Tibial nerve (tissue), 4 donors: ENCODE data around the gene FAM184A.

ENCODE experiments used
- EP300 ChIP-seq, 2 donors: sonication (generic); formaldehyde crosslinking; IDR thresholded peaks; one replicate each; pipeline ENCODE4 v1.6.1; 2017; ENCODE audit warnings: antibody characterized with exemption in 2 of 2, mild to moderate bottlenecking in 1 of 2
- POLR2A ChIP-seq, 2 donors: fragments of 450-650 bp; IDR thresholded peaks; one replicate each; pipeline ENCODE4 v1.6.1; 2017; ENCODE audit warnings: antibody characterized with exemption in 2 of 2, mild to moderate bottlenecking in 2 of 2, moderate library complexity in 2 of 2
- TF ChIP-seq, protein P1 (sequence below), 5 experiments: fragments of 200-600 bp in 3 of 5; fragments of 450-650 bp in 2 of 5; sonication (generic) in 3 of 5; IDR thresholded peaks; one replicate each; pipeline ENCODE4 v1.5.1; 2016 to 2019; ENCODE audit warnings: antibody characterized with exemption in 5 of 5, mild to moderate bottlenecking in 3 of 5, moderate library complexity in 2 of 5

- TF ChIP-seq, protein P1, sequence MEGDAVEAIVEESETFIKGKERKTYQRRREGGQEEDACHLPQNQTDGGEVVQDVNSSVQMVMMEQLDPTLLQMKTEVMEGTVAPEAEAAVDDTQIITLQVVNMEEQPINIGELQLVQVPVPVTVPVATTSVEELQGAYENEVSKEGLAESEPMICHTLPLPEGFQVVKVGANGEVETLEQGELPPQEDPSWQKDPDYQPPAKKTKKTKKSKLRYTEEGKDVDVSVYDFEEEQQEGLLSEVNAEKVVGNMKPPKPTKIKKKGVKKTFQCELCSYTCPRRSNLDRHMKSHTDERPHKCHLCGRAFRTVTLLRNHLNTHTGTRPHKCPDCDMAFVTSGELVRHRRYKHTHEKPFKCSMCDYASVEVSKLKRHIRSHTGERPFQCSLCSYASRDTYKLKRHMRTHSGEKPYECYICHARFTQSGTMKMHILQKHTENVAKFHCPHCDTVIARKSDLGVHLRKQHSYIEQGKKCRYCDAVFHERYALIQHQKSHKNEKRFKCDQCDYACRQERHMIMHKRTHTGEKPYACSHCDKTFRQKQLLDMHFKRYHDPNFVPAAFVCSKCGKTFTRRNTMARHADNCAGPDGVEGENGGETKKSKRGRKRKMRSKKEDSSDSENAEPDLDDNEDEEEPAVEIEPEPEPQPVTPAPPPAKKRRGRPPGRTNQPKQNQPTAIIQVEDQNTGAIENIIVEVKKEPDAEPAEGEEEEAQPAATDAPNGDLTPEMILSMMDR (IDR thresholded peaks at IDR 0.05), result no peak
- TF ChIP-seq EP300 (IDR thresholded peaks at IDR 0.05) (no peak), POLR2A (IDR thresholded peaks at IDR 0.05) (no peak)
Measured at GRCh38 chr6:119077391-119077642, 1.1 kb downstream of the FAM184A start.
